Measurements from ENCODE around the gene P2RY8.
"Not testable (repeated sequence)": the region's sequence is repeated elsewhere in the genome, so short reads cannot be mapped to it uniquely, and the experiment has no call there.

The P2RY8 gene

GRCh38 chrX:1440506-1440905 is 96.5 kb downstream of the P2RY8 start:
- DNase-seq: no peak

- DNase-seq: no peak
These were observed 101.6 kb downstream of the P2RY8 start for GRCh38 chrX:1435241-1435895.

DNA sequence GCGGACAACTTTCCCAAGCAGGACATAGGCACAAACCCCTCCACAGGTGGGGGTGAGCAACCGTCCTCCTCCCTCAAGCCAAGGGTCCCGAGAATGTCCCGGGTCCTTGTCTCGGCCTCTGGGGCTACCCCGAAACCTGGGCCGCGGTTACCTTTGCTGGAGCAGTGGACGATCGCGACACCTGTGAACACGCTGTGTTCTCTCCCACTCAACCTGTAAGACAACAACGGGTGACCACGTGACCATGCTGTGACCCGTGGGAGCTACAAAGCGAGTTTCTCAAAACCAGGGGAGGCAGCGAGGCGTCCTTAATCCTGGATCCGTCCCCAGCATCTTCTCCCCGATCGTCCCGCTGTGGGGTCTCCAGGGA is 102.1 kb downstream of the P2RY8 start:
- DNase-seq: no peak

DNA sequence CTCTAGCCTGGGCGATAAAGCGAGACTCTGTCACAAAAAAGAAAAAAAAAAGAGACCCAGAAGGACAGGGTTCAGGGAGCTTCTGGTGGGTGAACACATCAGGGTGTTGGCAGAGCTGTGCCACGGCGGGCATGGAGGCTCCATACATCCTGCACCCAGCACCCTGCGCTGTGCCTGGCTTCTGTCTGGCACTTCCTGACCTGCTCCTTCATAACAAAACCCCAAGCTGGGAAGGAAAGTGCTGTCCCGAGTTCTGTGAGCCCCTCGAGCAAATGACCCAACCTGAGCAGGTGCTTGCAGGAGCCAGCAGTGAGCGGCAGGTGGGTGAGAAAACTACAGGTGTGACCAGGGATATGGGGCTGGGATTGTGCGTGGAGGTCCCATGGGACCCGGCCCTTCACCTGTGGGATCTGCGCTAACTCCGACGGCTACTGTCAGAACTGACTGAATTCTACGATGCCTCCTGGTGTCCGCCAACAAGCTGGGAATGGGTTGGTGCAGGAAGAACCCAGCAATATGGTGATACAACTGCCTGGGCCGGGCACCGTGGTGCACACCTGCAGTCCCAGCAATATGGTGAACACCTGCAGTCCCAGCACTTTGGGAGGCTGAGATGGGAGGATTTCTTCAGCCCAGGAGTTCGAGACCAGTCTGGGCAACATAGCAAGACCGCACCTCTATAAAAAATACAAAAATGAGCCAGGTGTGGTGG is 103.2 kb downstream of the P2RY8 start:
- no peak for DNase-seq

DNA sequence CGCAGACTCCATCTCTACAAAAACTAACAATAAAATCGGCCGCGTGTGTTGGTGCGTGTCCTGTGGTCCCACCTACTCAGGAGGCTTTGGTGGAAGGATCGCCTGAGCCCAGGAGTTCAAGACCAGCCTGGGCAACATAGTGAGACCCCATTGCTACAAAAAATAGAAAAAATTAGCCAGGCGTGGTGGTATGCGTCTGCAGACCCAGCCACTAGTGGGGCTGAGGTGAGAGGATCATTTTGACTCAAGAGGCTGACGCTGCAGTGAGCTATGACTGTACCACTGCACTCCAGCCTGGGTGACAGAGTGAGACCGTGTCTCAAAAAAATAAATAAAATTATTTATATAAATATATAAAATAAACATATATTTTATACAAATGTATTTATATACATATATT is 106.5 kb downstream of the P2RY8 start:
- DNase-seq: no peak

DNA sequence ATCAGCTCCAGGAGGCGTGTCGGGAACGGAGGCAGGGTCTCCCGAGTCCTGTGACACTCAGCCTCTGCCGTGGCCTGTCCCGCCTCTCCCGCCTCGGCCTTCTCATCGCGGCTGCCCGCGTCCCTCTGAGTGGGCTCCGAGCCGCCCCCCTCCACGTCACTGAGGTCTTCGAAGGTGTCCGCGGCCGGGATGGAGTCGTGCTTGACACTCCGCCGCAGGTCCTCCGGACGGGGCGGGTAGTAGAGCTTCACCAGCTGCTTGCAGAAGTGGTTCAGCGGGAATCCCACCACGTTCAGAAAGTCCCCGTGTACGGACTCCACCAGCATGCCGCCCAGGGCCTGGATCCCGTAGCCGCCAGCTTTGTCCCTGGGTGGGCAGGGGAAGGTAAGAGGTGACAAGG is 109.2 kb downstream of the P2RY8 start:
- no peak for DNase-seq

- not testable (repeated sequence) for DNase-seq
These were observed 110.7 kb downstream of the P2RY8 start for GRCh38 chrX:1426321-1426720.

DNA sequence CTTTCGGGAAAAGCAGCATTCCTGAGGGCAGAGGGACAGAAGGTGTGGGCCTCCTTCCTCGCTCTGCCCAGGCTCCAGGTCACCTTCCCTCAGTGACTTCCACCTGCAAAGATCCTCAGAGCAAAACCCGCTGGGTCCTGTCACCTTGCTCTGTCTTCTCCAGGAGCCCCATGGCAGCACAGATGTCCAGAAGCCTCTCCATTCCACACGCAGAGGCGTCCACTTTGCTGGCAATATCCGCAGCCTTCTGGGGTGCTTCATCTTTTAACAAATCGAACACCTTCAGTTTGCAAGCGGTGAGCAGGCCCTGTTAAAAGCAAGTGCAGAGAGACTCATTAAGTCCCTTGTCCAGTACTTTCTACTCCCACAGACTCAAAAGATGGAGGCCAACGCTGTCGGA is 111.6 kb downstream of the P2RY8 start:
- no peak for DNase-seq

DNA sequence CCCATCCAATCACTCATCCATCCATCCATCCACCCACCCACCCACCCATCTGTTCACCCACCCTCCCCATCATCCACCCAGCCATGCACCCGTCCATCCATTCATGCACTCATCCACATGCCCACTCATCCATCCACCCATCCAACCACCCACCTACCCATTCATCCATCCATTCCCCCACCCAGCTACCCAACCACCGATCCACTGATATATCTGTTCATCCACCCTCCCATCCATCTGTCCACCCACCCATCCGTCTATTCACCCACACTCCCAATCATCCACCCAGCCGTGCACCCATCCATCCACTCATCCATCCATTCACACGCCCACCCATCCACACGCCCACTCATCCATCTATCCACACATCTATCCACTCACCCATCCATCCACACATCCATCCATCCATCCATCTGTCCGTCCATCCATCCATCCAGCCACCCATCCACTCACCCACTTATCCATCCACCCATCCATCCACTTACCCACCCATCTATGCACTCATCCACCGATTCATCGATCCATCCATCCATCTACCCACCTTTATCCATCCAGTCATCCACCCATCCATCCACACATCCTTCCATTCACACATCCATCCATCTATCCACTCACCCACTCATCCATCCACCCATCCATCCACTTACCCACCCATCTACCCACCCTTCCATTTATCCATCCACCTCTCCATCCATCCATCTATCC is 112.7 kb downstream of the P2RY8 start:
- no peak for DNase-seq

DNA sequence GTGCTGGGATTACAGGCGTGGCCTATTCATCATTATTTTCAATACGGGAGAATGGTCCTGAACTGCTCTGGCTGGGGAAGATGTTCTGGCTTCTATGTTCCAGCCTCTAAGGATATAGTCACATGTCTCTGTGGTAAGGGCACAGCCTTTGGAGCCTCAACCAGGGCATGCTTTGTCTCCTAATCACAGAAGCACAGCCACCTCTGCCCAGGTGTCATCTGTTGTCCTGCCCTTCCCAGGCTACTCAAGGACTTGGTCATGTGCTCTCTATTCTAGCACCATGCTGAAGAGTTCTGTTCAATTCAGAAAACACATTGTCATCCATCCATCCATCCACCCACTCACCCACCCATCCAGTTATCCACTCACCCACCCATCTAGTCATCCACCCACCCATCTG is 113.8 kb downstream of the P2RY8 start:
- DNase-seq: no peak

GRCh38 chrX:1422135-1422465 is 114.9 kb downstream of the P2RY8 start:
- DNase-seq: no peak

DNA sequence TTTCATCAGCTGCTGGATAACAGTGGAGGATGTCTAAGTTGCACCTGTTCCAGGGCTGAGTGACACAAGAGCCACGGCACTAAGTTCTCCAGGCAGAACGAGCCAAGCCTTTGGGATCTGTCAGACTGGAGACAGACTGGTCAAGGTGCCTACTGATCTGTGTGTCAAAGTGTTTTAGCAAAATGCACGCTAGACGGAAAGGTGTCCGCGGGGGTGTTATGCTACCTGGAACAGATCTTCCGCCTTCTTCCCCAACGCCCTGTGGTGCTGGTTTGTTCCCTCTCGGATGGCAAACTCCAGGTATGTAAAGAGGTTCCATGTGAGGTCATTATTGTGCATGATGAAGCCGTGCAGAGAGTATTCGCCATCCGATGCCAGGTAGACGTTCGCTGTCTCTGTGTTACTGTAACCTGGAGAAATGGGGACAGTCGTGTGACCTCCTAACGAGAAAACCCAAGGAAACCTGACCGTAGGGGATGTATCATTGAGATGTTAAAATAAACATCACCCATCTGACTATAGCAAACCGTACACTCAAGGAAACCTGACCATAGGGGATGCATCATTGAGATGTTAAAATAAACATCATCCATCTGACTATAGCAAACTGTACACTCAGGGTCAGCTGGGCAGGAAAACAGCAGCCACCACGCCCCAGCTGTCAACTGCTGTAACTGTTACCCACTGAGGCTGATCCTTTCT is 115.4 kb downstream of the P2RY8 start:
- DNase-seq: no peak

- no peak for DNase-seq
These were observed 116.6 kb downstream of the P2RY8 start for GRCh38 chrX:1420371-1420770.

DNA sequence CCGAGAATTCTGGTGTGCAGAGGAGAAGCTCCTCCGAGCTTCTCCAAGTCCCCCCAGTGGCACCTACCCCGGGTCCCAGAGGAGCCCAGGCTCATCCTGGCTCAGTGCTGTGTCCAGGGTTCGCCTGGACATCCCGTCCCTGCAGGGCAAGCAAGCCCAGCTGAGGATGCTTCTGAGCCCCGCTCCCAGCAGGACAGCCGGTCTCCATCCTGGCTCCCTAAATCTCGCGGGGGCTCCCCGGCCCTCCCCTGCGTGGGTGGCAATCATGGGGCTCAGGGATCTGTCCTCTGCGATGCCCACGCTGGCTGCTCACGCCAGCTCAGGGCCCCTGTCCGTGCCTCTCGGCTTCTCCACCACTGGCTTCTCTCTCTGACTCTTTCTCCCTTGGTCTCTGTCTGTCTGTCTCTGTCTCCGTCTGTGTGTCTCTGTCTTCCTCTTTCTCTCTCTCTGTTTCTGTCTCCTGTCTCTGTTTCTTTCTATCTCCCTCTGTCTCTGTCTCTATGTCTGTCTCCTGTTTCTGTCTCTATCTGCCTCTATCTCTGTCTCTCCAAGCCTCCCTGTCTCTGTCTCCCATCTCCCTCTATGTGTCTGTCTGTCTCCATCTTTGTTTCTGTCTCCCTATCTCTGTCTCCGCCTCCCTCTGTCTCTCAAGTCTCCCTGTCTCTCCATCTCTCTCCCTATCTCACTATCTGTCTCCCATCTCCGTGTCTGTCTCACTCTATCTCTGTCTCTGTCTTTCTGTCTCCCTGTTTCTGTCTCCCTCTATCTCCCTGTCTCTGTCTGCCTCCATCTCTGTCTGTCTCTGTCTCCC is 117.2 kb downstream of the P2RY8 start:
- no peak for DNase-seq

GRCh38 chrX:1418901-1419544 is 118.0 kb downstream of the P2RY8 start:
- DNase-seq: no peak

- no peak for DNase-seq
These were observed 118.8 kb downstream of the P2RY8 start for GRCh38 chrX:1417921-1418771.

DNA sequence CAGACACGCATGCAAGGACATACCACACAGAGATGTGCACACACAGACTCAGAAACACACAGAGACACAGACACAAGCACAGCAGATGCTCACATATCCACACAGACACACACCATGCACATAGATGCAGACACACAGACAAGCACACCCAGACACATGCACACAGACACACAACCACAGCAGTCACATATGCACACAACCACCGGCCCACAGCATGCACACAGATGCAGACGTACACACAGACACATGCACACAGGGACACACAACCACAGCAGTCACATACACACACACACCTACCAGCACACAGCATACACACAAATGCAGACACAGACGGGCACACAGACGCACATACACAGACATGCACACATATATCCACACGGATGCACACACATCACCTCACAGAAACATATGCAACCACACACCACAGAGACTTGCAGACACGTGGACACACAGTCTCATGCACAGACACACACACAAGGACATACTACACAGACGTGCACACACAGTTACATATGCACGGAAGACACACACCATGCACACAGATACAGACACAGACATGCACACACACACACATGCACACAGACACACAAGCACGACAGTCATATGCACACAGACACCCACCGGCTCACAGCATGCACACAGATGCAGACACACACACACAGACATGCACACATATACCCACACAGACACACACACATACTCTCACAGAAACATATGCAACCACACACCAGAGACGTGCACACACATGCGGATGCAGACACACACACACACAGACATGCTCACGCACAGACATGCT is 119.8 kb downstream of the P2RY8 start:
- no peak for DNase-seq

- no peak for DNase-seq
These were observed 120.6 kb downstream of the P2RY8 start for GRCh38 chrX:1416327-1416784.

Data from NCI-H2171 treated with DMSO at 0.1 percent for 48 hours (cell line).